ENCODE results near the gene THUMPD2. TPM values are rescaled to one million over a fixed set of nuclear protein-coding genes. Genes with fewer than 3 reads are reported as not detected.

Gene THUMPD2
- total and polyA plus RNA-seq, 9 donors = 10.5 to 22.0 (median 16.3) TPM

DNA sequence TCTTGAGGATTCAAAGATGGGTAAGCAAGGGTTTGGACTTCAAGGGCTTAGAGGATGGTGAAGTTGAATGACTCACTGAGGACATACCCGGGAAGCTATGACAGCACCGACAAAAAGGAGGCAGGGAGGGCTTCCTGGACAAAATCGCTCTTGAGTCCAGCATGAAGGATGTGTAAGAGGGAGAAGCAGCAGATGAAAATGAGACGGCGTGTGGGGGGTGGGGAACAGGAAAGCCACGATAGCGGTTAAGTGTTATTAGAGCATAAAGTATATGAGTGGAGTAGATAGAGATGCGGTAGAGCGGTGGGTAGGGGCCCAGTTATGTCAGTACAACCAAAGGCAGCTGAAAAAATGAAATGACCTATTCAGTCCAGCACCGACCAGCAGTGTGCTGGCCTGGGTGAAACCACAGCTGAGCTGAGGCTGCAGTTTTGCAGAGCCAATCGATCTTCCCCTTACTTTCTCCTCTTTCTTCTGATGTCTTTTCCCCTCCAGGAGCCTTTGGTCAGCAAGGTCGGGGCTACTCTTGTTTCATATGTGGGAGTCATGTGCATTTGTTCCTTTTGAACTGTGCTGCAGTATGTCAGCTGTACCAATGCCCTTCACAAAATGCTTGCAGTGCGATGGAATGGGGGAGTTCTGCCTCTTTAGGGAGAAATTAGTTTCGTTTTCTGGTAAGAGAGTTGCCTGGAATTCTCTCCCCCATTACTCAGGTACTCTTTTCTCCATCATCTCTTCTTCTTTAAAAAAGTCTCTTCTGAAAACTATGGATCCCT, 2.0 kb upstream of the THUMPD2 start:
- H3K27me3 ChIP-seq = no peaks in the 10 kb centered on the region
- H3K36me3 ChIP-seq = no peaks in the 10 kb centered on the region
- peak in 2 of 5 donors; percentile 16 to 21 for DNase-seq
- H3K27ac ChIP-seq = peak overlapping the region in 1 of 2 donors; percentile 66
- H3K4me1 ChIP-seq (ENCODE audit: insufficient read depth) = peaks cover 1% of the 10 kb centered on the region
- peak overlapping the region; percentile 15 for H3K4me3 ChIP-seq
- TF ChIP-seq POLR2A (IDR thresholded peaks at IDR 0.05) (no peak), EP300 (IDR thresholded peaks at IDR 0.05) (no peak)
- TF ChIP-seq, protein P1, sequence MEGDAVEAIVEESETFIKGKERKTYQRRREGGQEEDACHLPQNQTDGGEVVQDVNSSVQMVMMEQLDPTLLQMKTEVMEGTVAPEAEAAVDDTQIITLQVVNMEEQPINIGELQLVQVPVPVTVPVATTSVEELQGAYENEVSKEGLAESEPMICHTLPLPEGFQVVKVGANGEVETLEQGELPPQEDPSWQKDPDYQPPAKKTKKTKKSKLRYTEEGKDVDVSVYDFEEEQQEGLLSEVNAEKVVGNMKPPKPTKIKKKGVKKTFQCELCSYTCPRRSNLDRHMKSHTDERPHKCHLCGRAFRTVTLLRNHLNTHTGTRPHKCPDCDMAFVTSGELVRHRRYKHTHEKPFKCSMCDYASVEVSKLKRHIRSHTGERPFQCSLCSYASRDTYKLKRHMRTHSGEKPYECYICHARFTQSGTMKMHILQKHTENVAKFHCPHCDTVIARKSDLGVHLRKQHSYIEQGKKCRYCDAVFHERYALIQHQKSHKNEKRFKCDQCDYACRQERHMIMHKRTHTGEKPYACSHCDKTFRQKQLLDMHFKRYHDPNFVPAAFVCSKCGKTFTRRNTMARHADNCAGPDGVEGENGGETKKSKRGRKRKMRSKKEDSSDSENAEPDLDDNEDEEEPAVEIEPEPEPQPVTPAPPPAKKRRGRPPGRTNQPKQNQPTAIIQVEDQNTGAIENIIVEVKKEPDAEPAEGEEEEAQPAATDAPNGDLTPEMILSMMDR (IDR thresholded peaks at IDR 0.05) = no peak
- H3K9me3 ChIP-seq = no peaks in the 10 kb centered on the region
- intact Hi-C loops (cut with DNase I) = no loop called here
- WGBS, 3 donors = 18 to 31% (median 28%) methylated on average over 14 of the region's 14 CpGs

DNA sequence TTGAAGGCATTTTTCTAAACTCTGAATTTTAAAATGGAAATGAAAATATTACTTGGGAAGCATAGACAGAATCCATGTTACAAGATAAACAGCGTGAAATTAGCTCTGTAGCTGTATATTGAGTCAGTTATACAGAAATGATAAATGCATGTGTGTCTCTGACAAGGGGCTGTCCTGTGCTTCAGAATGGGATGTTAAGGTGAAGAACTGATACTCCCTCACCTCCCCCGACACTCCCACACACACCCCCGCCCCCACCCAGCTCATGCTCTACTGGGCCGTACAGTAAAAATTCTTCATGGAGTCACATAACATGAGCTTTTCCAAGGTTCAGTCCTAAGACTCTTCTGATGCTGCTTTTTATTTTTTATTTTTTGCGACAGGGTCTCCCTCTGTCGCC, 869 bp upstream of the THUMPD2 start:
- intact Hi-C loops (cut with DNase I) = no loop called here
- no peak for TF ChIP-seq POLR2A (IDR thresholded peaks at IDR 0.05)
- no peak for TF ChIP-seq EP300 (IDR thresholded peaks at IDR 0.05)
- TF ChIP-seq, protein P1 (IDR thresholded peaks at IDR 0.05) = no peak
- 74 to 80% (median 77%) methylated on average over 6 of the region's 6 CpGs for WGBS, 3 donors
- Histone ChIP-seq H3K4me3 (no peak overlapping the region), H3K27ac (no peak overlapping the region), H3K4me1 (ENCODE audit: insufficient read depth) (peaks cover 1% of the 10 kb centered on the region), H3K27me3 (no peaks in the 10 kb centered on the region), H3K36me3 (no peaks in the 10 kb centered on the region), H3K9me3 (no peaks in the 10 kb centered on the region)
- no peak for DNase-seq

DNA sequence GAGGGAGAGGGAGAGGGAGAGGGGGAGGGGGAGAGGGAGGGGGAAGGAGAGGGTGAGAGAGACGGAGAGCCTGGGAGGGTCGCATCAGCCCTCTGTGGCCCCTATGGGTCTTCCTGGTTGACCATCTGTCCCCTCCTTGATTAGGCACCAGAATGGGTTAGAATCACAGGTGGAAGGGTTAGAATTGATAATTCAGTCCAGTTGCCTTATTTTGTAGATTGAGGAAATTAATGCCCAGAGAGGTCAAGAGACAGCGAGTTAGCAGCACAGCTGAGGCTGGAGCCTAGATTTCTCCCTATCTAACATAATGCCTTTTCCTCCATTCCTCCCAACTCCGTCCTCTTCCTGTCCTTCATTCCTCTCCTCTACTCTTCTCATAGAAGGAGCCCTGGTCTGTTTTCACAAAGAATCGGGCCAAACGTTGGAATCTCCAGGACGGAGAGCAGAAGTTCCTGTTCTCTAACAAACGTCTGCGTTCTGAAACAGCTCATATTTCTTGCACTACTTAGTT, 338 bp upstream of the THUMPD2 start:
- intact Hi-C loops (cut with DNase I) = no loop called here
- Histone ChIP-seq H3K9me3 (no peaks in the 10 kb centered on the region), H3K36me3 (no peaks in the 10 kb centered on the region), H3K27ac (peak overlapping the region; percentile 54 to 88), H3K27me3 (no peaks in the 10 kb centered on the region), H3K4me1 (ENCODE audit: insufficient read depth) (peaks cover 1% of the 10 kb centered on the region), H3K4me3 (peak overlapping the region; percentile 95)
- TF ChIP-seq, protein P1 (IDR thresholded peaks at IDR 0.05) = no peak
- TF ChIP-seq EP300 (IDR thresholded peaks at IDR 0.05) = no peak
- TF ChIP-seq POLR2A (IDR thresholded peaks at IDR 0.05) = no peak
- WGBS, 3 donors = 7 to 15% (median 13%) methylated on average over 9 of the region's 9 CpGs
- no peak for DNase-seq

DNA sequence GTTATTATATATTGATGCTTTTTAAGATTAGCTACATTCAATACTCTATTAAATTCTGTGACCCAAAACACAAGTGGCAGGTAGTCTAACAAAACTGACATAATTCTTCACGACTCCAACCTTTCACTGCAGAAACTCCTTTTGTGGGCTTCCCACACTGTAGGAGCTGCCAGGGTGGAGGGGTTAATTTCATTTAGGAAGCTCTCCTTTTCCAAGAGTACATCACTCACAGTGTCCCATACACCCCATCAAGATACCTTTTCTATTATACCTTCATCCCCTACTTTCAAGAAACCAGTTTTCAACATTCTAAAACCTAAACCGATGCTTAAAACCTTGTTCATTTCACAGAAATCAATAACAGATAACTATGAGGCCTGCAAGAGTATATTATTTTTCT, 825 bp downstream of the THUMPD2 start:
- Histone ChIP-seq H3K9me3 (no peaks in the 10 kb centered on the region), H3K27me3 (no peaks in the 10 kb centered on the region), H3K36me3 (no peaks in the 10 kb centered on the region), H3K4me3 (peak overlapping the region; percentile 95), H3K4me1 (ENCODE audit: insufficient read depth) (peaks cover 3% of the 10 kb centered on the region), H3K27ac (peak overlapping the region in 1 of 2 donors; percentile 88)
- DNase-seq = no peak
- 1 to 5% (median 4%) methylated on average over 2 of the region's 2 CpGs for WGBS, 3 donors
- TF ChIP-seq EP300 (IDR thresholded peaks at IDR 0.05) (no peak), POLR2A (IDR thresholded peaks at IDR 0.05) (no peak)
- TF ChIP-seq, protein P1 (IDR thresholded peaks at IDR 0.05) = no peak
- intact Hi-C loops (cut with DNase I) = no loop called here

Data from ovary (tissue), 9 donors.